ENCODE measurements around the gene RGS6. TPM values are rescaled to one million over a fixed set of nuclear protein-coding genes. Genes with fewer than 3 reads are reported as not detected.

Gene RGS6
- total RNA-seq, 1 experiment from 2014 or later = not detected

DNA sequence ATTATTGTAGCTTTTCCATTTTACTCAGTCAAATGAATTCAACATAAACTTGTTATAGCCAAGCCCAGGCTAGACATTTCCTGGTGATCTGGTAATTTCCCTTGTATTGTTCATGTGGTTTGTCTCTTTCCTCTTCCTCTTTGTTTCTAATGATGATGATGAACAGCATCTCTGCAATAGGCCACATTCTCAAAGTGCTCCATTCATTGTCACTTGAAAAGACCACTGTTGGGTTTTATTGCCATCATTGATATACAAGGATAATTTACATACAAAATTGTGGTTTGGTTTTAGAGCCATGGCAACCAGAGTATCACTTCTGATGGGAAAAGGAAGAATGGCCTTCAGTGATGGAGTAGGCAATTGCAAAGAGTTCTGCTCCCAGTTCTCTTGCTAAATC is 379.3 kb downstream of the RGS6 start:
- H3K4me1 Mint-ChIP-seq (ENCODE audit: low read depth, unreplicated experiment) = no peaks in the 10 kb centered on the region
- no peak for DNase-seq
- intact Hi-C loops (cut with micrococcal nuclease; ENCODE audit: unreplicated experiment) = no loop called here
- TF ChIP-seq, protein P1, sequence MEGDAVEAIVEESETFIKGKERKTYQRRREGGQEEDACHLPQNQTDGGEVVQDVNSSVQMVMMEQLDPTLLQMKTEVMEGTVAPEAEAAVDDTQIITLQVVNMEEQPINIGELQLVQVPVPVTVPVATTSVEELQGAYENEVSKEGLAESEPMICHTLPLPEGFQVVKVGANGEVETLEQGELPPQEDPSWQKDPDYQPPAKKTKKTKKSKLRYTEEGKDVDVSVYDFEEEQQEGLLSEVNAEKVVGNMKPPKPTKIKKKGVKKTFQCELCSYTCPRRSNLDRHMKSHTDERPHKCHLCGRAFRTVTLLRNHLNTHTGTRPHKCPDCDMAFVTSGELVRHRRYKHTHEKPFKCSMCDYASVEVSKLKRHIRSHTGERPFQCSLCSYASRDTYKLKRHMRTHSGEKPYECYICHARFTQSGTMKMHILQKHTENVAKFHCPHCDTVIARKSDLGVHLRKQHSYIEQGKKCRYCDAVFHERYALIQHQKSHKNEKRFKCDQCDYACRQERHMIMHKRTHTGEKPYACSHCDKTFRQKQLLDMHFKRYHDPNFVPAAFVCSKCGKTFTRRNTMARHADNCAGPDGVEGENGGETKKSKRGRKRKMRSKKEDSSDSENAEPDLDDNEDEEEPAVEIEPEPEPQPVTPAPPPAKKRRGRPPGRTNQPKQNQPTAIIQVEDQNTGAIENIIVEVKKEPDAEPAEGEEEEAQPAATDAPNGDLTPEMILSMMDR (IDR thresholded peaks at IDR 0.05; ENCODE audit: unreplicated experiment) = no peak
- H3K4me3 Mint-ChIP-seq (ENCODE audit: low read depth, unreplicated experiment) = no peak overlapping the region
- H3K27ac Mint-ChIP-seq (ENCODE audit: unreplicated experiment) = no peak overlapping the region
- CTCF ChIA-PET = no interaction called here
- peaks cover 4% of the 10 kb centered on the region for H3K9me3 Mint-ChIP-seq (ENCODE audit: low read depth, unreplicated experiment)
- peaks cover 70% of the 10 kb centered on the region for H3K27me3 Mint-ChIP-seq (ENCODE audit: unreplicated experiment)
- BruUV-seq (replicated peaks) = no TSS peak
- H3K36me3 Mint-ChIP-seq (ENCODE audit: insufficient read depth, unreplicated experiment) = no peaks in the 10 kb centered on the region

DNA sequence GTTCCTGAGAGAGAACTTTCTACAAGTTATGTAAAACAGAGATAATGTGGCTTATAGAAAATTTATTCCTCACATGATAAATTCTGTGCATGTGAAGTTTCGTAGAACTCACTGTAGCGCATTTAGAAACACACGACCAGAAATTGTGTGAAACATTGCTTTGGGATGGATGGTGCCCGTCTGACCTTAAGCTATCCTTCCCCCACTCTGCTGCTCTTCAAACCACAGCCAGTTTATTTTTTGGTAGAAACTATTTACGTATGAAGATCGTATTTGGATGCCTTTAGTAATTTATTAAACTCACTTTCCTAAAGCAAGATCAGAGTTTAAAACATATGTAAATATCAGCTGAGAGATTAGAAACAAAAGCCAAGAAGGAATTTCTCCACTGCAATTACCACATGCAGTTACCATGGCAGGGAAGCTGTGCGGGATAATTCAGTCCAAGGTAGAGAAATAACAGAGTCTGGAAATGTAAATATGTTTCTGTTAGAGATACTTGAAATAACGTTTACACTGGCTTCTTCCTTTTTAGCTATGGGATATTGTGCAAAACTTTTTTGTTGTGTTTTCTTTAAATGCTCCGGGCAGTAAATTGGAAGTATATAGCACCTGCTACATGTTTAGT is 382.7 kb downstream of the RGS6 start:
- no peaks in the 10 kb centered on the region for H3K9me3 Mint-ChIP-seq (ENCODE audit: low read depth, unreplicated experiment)
- H3K4me3 Mint-ChIP-seq (ENCODE audit: low read depth, unreplicated experiment) = no peak overlapping the region
- intact Hi-C loops (cut with micrococcal nuclease; ENCODE audit: unreplicated experiment) = no loop called here
- no TSS peak for BruUV-seq (replicated peaks)
- CTCF ChIA-PET = no interaction called here
- H3K27me3 Mint-ChIP-seq (ENCODE audit: unreplicated experiment) = peaks cover 47% of the 10 kb centered on the region
- no peaks in the 10 kb centered on the region for H3K36me3 Mint-ChIP-seq (ENCODE audit: insufficient read depth, unreplicated experiment)
- TF ChIP-seq, protein P1 (IDR thresholded peaks at IDR 0.05; ENCODE audit: unreplicated experiment) = no peak
- H3K4me1 Mint-ChIP-seq (ENCODE audit: low read depth, unreplicated experiment) = no peaks in the 10 kb centered on the region
- DNase-seq = no peak
- H3K27ac Mint-ChIP-seq (ENCODE audit: unreplicated experiment) = no peak overlapping the region

GRCh38 chr14:72315714-72316113 is 383.5 kb downstream of the RGS6 start:
- H3K36me3 Mint-ChIP-seq (ENCODE audit: insufficient read depth, unreplicated experiment) = no peaks in the 10 kb centered on the region
- TF ChIP-seq, protein P1 (IDR thresholded peaks at IDR 0.05; ENCODE audit: unreplicated experiment) = no peak
- intact Hi-C loops (cut with micrococcal nuclease; ENCODE audit: unreplicated experiment) = no loop called here
- no TSS peak for BruUV-seq (replicated peaks)
- no peaks in the 10 kb centered on the region for H3K9me3 Mint-ChIP-seq (ENCODE audit: low read depth, unreplicated experiment)
- DNase-seq = no peak
- H3K4me1 Mint-ChIP-seq (ENCODE audit: low read depth, unreplicated experiment) = no peaks in the 10 kb centered on the region
- peaks cover 39% of the 10 kb centered on the region for H3K27me3 Mint-ChIP-seq (ENCODE audit: unreplicated experiment)
- CTCF ChIA-PET = no interaction called here
- no peak overlapping the region for H3K4me3 Mint-ChIP-seq (ENCODE audit: low read depth, unreplicated experiment)
- no peak overlapping the region for H3K27ac Mint-ChIP-seq (ENCODE audit: unreplicated experiment)

GRCh38 chr14:72318648-72319047 is 386.4 kb downstream of the RGS6 start:
- H3K27me3 Mint-ChIP-seq (ENCODE audit: unreplicated experiment) = peaks cover 11% of the 10 kb centered on the region
- no TSS peak for BruUV-seq (replicated peaks)
- no peak overlapping the region for H3K4me3 Mint-ChIP-seq (ENCODE audit: low read depth, unreplicated experiment)
- no peaks in the 10 kb centered on the region for H3K4me1 Mint-ChIP-seq (ENCODE audit: low read depth, unreplicated experiment)
- H3K9me3 Mint-ChIP-seq (ENCODE audit: low read depth, unreplicated experiment) = no peaks in the 10 kb centered on the region
- no peak for DNase-seq
- H3K36me3 Mint-ChIP-seq (ENCODE audit: insufficient read depth, unreplicated experiment) = no peaks in the 10 kb centered on the region
- TF ChIP-seq, protein P1 (IDR thresholded peaks at IDR 0.05; ENCODE audit: unreplicated experiment) = no peak
- intact Hi-C loops (cut with micrococcal nuclease; ENCODE audit: unreplicated experiment) = no loop called here
- H3K27ac Mint-ChIP-seq (ENCODE audit: unreplicated experiment) = no peak overlapping the region
- CTCF ChIA-PET = no interaction called here
